HFF-Myc (cell line): ENCODE results near the gene MEF2D.

ENCODE experiments used
- DNase-seq: peaks from one replicate; pipeline ENCODE4 v3.0.0-alpha.2; 2011; ENCODE audit warnings: low read depth; ENCODE audit errors: extremely low read depth
- H3K4me3 ChIP-seq: replicated peaks from 2 replicates; pipeline ENCODE4 v1.5.1; 2011; ENCODE audit warnings: low read depth, mild to moderate bottlenecking, control low read depth, low read length
- TF ChIP-seq, protein P1 (sequence below): IDR thresholded peaks from 2 replicates; pipeline ENCODE4 v1.5.1; 2012; ENCODE audit warnings: mild to moderate bottlenecking, low read depth, low read length, control low read depth; ENCODE audit errors: missing control alignments

MEF2D gene

DNA sequence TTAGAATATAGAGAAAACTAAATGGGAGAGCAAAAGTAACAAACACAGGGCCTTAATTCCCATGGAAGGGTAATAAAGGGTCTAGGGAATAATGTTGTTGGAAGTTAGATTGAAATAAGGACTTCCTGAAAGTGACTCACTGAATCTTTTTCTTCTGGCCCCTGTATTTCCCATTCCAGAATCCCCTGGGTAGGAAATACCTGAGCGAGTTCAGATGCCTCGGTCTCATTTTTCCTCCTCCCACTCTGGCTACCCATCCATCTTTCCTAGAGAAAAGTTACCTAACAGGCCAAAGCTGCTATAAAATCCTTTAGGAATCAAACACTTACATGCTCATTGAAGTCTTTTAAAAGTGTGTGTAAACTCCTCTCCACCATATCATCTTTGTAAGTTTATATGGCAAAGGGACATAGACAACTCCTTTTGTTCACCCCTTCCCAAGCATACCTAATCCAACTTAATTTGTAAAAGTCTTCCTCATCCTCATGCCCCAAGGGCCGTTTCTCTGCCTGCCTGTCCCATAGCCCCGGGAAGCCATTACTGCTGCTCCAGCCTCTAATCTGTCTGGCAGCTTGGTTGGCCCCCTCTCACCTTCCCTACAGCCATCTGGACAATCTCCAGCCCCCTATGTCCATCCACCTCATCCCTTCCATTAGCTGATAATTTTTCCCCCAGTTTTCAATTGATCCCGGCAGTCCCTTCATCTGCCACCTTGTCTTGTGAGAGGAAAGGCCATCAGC is 3.3 kb upstream of the MEF2D start:
- H3K4me3 ChIP-seq, result no peak overlapping the region

DNA sequence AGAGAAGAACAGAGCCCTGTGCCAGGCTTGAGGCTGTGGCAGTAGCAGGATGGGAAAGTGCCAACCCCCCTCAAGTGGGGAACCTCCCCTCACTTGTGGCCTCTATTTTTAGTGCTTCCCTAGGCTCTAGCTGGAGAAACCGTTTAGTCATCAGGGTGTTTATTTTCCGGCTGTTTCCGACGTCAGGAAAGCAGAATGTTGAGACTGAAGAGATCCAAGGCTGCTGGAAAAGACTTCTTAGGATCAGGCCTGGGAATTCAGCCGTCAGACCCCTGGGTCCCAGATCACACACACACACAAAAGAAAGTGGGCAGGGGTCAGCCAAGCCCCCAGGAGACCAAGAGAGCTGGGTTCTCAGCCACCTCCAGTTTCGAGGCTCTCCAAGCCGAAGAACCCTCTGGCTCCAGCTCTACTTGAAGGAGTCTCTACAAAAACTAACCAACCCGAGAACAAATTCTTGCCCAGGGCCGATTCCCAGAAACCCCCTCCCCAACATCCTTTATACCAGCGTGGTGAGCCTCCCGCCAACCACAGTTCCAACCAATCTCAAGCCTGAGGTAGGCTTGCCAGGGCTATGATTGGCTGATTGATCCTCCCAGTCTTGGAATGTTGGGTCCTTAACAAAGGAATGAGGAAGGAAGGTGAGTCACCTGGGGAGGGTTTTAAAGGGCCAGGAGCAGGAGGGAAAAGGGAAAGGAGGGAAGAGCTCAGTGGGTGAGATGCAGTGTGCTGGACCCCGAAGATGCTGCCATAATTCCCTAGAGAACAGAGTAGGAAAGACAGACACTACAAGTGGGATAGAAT is 2.5 kb upstream of the MEF2D start:
- TF ChIP-seq, protein P1, sequence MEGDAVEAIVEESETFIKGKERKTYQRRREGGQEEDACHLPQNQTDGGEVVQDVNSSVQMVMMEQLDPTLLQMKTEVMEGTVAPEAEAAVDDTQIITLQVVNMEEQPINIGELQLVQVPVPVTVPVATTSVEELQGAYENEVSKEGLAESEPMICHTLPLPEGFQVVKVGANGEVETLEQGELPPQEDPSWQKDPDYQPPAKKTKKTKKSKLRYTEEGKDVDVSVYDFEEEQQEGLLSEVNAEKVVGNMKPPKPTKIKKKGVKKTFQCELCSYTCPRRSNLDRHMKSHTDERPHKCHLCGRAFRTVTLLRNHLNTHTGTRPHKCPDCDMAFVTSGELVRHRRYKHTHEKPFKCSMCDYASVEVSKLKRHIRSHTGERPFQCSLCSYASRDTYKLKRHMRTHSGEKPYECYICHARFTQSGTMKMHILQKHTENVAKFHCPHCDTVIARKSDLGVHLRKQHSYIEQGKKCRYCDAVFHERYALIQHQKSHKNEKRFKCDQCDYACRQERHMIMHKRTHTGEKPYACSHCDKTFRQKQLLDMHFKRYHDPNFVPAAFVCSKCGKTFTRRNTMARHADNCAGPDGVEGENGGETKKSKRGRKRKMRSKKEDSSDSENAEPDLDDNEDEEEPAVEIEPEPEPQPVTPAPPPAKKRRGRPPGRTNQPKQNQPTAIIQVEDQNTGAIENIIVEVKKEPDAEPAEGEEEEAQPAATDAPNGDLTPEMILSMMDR, result no peak
- DNase-seq, result peak; percentile 70
- no peak overlapping the region for H3K4me3 ChIP-seq

More for the DNA sequence above, 3.3 kb upstream of the MEF2D start:
- no peak for DNase-seq
- TF ChIP-seq, protein P1, result no peak

DNA sequence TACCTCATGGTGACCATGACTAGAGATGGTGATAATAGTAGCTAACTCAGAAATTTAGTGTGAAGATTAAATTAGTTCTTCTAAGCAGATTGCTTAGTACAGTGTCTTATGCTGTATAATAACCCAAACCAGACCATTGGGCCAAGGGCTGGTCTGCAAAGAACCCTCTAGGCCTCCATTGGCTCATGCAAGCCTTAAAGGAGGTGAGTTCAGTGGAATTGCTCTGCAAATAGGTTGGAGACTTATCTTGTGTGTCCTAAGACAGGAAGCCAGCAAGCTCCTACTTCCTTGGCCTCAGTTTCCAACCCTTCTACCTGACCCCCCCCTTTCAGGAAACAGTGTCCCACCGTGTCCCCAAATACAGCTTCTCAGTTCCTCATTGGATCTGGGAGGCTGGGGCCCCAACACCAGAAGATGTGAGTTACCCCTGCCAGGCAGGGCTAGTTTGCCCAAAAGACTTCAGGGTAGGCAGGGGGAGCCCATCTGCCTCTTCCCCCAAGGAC is 1.9 kb upstream of the MEF2D start:
- H3K4me3 ChIP-seq, result no peak overlapping the region
- TF ChIP-seq, protein P1, result no peak

DNA sequence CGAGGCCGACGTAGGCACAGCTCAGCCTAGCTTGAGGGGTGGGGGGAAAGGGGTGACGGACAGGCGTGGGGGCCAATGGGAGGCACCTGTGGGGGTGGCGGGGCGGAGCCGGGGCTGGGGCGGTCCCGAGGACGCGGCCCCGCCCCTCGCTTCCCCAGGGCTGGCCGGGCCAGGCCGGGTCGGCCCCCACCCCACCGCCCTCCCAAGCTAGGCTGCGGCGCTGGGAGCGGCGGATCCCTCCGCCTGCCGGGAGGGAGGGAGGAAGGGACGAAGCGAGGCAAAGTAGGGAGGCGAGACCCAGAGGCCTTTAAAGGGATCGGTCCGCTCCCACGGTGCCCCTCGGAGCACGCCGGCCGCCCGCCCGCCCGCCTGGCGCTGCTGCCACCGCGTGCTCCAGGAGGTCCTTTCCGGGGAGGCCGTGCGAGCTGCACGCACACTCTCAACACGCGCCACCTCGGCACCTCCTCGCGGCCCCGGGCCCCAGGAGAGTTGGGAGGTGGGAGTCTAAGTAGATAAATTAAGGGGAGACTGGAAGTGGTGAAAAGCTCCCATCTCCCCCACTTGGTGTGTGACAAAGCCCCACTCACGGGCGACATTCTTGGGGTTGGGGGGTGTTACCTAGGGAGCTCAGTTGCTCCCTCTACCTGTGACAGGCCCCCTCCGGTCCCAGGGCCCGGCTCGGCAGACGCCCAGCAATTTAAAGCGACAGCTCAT is 375 bp upstream of the MEF2D start:
- TF ChIP-seq, protein P1, result peak; percentile 43
- peak overlapping the region; percentile 96 for H3K4me3 ChIP-seq
- DNase-seq, result no peak

More for the DNA sequence above, 1.9 kb upstream of the MEF2D start:
- DNase-seq, result no peak

DNA sequence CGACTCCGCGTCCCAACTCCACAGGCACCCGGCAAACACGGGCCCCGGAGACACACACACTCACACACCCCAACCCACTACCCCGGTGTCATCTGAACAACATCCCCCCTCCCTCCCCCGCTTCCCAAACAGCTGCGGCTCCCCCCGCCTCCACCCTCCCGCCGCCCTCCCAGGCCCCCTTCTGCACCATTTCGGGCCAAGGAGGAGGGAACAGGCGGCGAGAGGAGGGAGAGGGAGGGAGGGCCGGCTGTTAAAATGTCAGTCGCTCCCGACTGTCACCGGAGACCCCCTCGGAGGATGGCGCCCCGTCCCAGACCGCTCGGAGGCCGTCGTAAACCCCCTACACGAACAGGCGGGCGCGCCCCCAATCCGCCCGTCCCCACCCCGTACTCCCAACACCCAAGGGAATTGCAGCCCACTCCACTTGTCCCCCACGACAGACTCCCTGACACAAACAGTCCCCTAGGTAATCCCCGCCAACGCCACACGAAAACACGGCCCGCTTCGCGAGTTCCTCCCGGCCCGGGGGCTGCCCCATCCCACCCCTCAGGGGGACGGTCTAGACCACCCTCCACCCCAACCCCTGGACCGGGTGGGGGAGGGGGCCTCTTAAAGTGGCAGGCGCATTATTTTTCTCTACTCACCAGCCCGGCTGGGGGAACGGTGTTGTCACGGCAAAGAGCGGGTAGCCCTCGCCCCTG is 583 bp downstream of the MEF2D start:
- DNase-seq, result no peak
- TF ChIP-seq, protein P1, result no peak
- H3K4me3 ChIP-seq, result peak overlapping the region; percentile 96
